Tibial artery (tissue), 4 donors: ENCODE data around the gene PKHD1.

ENCODE experiments used
- DNase-seq, 2 donors: peaks; one replicate each; pipeline ENCODE4 v3.0.0-alpha.2; 2019
- H3K27ac ChIP-seq, 2 donors: fragments of 200-600 bp; sonication (generic) in 1 of 2; 1 replicate in 1 of 2; 2 replicates in 1 of 2; pipeline ENCODE4 v1.5.1; 2018 to 2019; ENCODE audit warnings: mild to moderate bottlenecking in 1 of 2
- H3K27me3 ChIP-seq, 2 donors: fragments of 200-600 bp; sonication (generic) in 1 of 2; one replicate each; pipeline versions ENCODE4 v1.5.1 to v1.6.0; 2016 to 2019
- H3K36me3 ChIP-seq, 3 donors: fragments of 200-600 bp; sonication (generic) in 2 of 3; one replicate each; pipeline ENCODE4 v1.5.1; 2016 to 2019; ENCODE audit warnings: mild to moderate bottlenecking in 2 of 3
- H3K4me1 ChIP-seq, 4 donors: fragments of 200-600 bp; sonication (generic) in 2 of 4; 1 replicate in 3 of 4; 2 replicates in 1 of 4; pipeline ENCODE4 v1.5.1; 2016 to 2019
- H3K4me3 ChIP-seq, 2 donors: fragments of 200-600 bp; sonication (generic) in 1 of 2; 1 replicate in 1 of 2; 2 replicates in 1 of 2; pipeline ENCODE4 v1.5.1; 2018 to 2019; ENCODE audit warnings: mild to moderate bottlenecking in 2 of 2
- H3K9me3 ChIP-seq, 3 donors: fragments of 200-600 bp; sonication (generic) in 1 of 3; one replicate each; pipeline ENCODE4 v1.5.1; 2016 to 2019
- intact Hi-C: fragments of 100-400 bp; cut with DNase I; formaldehyde crosslinking; loops from one replicate; pipeline ENCODE4 v1.15.0; 2023; ENCODE audit warnings: low total_unique reads
- TF ChIP-seq, protein P1 (sequence below), 2 experiments: fragments of 200-600 bp in 1 of 2; fragments of 450-650 bp in 1 of 2; IDR thresholded peaks; one replicate each; pipeline ENCODE4 v1.5.1; 2017 to 2019; ENCODE audit warnings: antibody characterized with exemption in 2 of 2, mild to moderate bottlenecking in 1 of 2, moderate library complexity in 1 of 2

Gene PKHD1

DNA sequence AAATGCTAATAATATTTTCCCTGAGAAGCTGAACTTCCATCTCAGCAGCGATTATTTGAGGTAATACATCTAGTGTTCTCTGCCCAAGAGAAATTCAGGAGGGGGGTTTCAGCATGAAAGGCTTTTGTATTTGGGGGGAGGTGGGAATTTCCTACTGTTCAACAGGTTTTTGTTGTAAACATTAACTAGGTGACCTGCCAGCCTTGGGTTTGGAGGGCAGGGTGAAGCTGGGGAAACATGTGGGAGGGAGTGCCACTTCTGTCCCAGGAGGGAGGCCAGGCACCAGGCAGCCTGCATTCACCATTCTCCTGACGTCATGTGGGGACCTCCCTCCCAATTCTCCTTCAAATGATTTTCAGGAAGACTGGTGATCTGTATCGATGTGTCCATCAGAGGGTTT, 37.7 kb upstream of the PKHD1 start:
- Histone ChIP-seq H3K4me1 (no peaks in the 10 kb centered on the region), H3K27ac (no peak overlapping the region), H3K4me3 (no peak overlapping the region), H3K36me3 (no peaks in the 10 kb centered on the region), H3K27me3 (no peaks in the 10 kb centered on the region), H3K9me3 (no peaks in the 10 kb centered on the region)
- intact Hi-C loops, result no loop called here
- TF ChIP-seq, protein P1, sequence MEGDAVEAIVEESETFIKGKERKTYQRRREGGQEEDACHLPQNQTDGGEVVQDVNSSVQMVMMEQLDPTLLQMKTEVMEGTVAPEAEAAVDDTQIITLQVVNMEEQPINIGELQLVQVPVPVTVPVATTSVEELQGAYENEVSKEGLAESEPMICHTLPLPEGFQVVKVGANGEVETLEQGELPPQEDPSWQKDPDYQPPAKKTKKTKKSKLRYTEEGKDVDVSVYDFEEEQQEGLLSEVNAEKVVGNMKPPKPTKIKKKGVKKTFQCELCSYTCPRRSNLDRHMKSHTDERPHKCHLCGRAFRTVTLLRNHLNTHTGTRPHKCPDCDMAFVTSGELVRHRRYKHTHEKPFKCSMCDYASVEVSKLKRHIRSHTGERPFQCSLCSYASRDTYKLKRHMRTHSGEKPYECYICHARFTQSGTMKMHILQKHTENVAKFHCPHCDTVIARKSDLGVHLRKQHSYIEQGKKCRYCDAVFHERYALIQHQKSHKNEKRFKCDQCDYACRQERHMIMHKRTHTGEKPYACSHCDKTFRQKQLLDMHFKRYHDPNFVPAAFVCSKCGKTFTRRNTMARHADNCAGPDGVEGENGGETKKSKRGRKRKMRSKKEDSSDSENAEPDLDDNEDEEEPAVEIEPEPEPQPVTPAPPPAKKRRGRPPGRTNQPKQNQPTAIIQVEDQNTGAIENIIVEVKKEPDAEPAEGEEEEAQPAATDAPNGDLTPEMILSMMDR (IDR thresholded peaks at IDR 0.05), result no peak
- no peak for DNase-seq

DNA sequence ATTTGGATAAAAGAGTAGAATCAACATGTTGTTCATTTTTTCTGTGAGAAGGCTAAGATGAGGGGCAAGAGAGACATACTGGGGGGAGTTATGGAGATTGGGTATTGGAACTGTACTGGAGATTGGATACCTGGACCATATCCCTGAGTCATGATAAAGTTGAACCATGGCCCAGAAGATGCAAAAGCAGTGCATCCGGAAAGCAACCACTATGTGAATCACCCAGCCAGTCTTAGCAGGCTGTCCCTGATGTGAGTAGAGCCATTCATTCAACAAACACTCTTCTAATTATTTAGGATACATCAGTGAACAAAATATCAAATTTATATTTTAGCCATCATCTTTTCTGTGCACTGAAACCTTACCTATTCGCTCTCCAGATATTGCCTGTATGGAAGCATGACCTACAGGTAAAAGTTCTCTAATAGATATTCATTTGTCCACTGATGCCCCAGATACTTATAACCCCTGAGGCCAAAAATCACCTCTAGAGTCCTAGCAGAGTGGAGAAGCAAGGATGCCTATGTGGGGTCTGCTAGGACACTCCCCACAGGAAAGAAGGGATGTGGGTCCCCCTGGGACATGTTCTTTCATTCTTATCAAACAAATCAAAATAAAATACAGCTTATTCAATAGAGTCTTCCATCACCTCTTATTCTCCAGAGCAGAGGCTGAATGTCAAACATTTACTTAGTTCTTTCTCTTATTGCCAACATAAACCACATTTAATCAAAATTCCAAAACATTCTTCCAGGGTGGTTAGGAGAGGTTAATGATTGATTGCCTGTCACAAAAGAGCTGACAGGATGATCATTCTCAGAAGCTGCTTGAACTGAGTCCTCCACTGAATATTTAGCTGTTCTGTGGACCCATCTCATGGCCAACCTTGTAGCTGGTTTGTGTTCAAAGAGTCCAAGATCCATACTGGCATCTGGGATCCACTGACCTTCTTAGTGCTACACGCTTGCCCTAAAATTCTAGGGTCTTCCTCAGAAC, 37.0 kb upstream of the PKHD1 start:
- no peak for DNase-seq
- TF ChIP-seq, protein P1 (IDR thresholded peaks at IDR 0.05), result no peak
- intact Hi-C loops, result no loop called here
- H3K36me3 ChIP-seq, result no peaks in the 10 kb centered on the region
- no peak overlapping the region for H3K27ac ChIP-seq
- no peak overlapping the region for H3K4me3 ChIP-seq
- no peaks in the 10 kb centered on the region for H3K4me1 ChIP-seq
- no peaks in the 10 kb centered on the region for H3K9me3 ChIP-seq
- no peaks in the 10 kb centered on the region for H3K27me3 ChIP-seq

DNA sequence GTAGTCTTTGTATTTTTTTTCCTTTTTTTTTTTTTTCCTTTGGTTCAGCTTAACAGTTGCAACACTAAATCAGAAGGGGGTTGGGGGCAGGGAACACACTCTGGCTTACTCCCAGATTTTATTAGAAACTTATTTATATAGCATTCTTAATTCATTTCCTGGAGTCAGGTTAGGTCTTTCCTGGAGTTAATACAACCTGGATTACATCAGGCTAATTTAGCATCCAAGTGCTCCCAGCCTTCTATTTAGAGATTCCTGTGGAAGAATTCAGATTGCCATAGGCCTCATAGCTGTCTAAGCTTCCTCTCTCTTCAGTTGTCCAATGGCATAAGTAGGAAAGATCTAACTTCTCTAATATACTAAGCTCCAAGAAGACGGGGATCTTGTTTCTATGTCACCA, 35.8 kb upstream of the PKHD1 start:
- Histone ChIP-seq H3K4me1 (no peaks in the 10 kb centered on the region), H3K36me3 (no peaks in the 10 kb centered on the region), H3K27me3 (no peaks in the 10 kb centered on the region), H3K9me3 (peaks cover 0 to 3% (median 0%) of the 10 kb centered on the region in 3 donors), H3K27ac (no peak overlapping the region), H3K4me3 (no peak overlapping the region)
- TF ChIP-seq, protein P1 (IDR thresholded peaks at IDR 0.05), result no peak
- no peak for DNase-seq
- intact Hi-C loops, result no loop called here

DNA sequence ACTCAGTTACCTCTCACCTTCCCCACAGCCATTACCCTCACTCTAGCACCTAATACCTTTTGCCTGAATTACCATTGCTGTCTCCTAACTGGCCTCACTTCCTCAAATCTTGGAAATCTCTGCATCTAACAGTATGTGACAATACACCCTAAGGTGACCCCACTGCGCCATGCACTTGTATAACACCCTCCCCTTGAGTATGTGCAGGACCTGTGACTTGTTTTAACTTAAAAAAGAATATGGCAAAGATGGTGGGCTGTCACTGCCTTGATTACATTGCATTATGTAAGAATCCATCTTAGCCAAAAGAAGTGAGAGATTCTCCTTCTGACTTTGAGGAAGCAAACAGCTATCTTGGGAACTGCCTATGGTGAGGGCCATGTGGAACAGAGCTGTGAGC, 29.9 kb upstream of the PKHD1 start:
- intact Hi-C loops, result no loop called here
- TF ChIP-seq, protein P1 (IDR thresholded peaks at IDR 0.05), result no peak
- H3K36me3 ChIP-seq, result no peaks in the 10 kb centered on the region
- H3K27me3 ChIP-seq, result no peaks in the 10 kb centered on the region
- peaks cover 0 to 3% (median 0%) of the 10 kb centered on the region in 3 donors for H3K9me3 ChIP-seq
- no peak for DNase-seq
- H3K4me3 ChIP-seq, result no peak overlapping the region
- H3K27ac ChIP-seq, result no peak overlapping the region
- no peaks in the 10 kb centered on the region for H3K4me1 ChIP-seq

DNA sequence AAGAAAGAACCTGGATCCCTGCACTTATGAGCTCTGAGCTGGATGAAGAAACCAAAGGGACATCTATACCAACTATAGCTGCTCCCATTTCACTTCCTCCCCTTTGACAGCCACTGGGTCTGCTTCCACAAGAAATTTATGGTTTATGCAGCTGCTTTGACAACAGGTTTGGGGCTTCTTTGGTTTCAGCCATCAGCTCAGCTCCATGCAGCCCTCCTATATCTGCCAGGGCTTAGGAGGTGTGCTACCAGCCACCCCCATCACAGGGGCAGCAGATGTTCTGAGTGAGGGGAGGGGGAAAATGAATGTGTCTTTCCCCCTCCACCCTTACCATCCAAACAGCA, 29.2 kb upstream of the PKHD1 start:
- H3K27me3 ChIP-seq, result no peaks in the 10 kb centered on the region
- intact Hi-C loops, result no loop called here
- H3K4me3 ChIP-seq, result no peak overlapping the region
- TF ChIP-seq, protein P1 (IDR thresholded peaks at IDR 0.05), result no peak
- no peaks in the 10 kb centered on the region for H3K36me3 ChIP-seq
- no peaks in the 10 kb centered on the region for H3K4me1 ChIP-seq
- H3K27ac ChIP-seq, result no peak overlapping the region
- DNase-seq, result no peak
- H3K9me3 ChIP-seq, result peaks cover 0 to 3% (median 0%) of the 10 kb centered on the region in 3 donors
